ENCODE data around the gene ZGLP1.
"Not testable (repeated sequence)": the region's sequence is repeated elsewhere in the genome, so short reads cannot be mapped to it uniquely, and the experiment has no call there.

ZGLP1 gene

GRCh38 chr19:10293637-10294367, 15.8 kb downstream of the ZGLP1 start:
- no peak for DNase-seq (ENCODE audit: low spot score)

GRCh38 chr19:10292789-10293636, 16.6 kb downstream of the ZGLP1 start:
- no peak for DNase-seq (ENCODE audit: low spot score)

- peak; percentile 88 for DNase-seq (ENCODE audit: low spot score)
These were observed 17.3 kb downstream of the ZGLP1 start for GRCh38 chr19:10292206-10292788.

GRCh38 chr19:10291554-10292205, 17.9 kb downstream of the ZGLP1 start:
- DNase-seq (ENCODE audit: low spot score) = no peak

- DNase-seq (ENCODE audit: low spot score) = peak; percentile 55
These were observed 18.6 kb downstream of the ZGLP1 start for GRCh38 chr19:10290876-10291553.

GRCh38 chr19:10290357-10290875, 19.2 kb downstream of the ZGLP1 start:
- no peak for DNase-seq (ENCODE audit: low spot score)

- no peak for DNase-seq (ENCODE audit: low spot score)
These were observed 19.7 kb downstream of the ZGLP1 start, which contains the start of gene ICAM5 for GRCh38 chr19:10289836-10290356. Gene ICAM5, plus strand, starts transcription at chr19:10289952. Its CDS starts 92 bp downstream, at chr19:10290044.

- DNase-seq (ENCODE audit: low spot score) = peak; percentile 60
These were observed 20.3 kb downstream of the ZGLP1 start for GRCh38 chr19:10289167-10289835.

- peak; percentile 84 for DNase-seq (ENCODE audit: low spot score)
These were observed 20.9 kb downstream of the ZGLP1 start for GRCh38 chr19:10288662-10289166.

GRCh38 chr19:10286803-10287737, 22.5 kb downstream of the ZGLP1 start, which contains the start of gene ICAM4:
Gene ICAM4, plus strand, starts transcription at chr19:10286955. Its CDS starts 58 bp downstream, at chr19:10287013.
- DNase-seq (ENCODE audit: low spot score) = peak; percentile 50

- DNase-seq (ENCODE audit: low spot score) = no peak
These were observed 24.2 kb downstream of the ZGLP1 start for GRCh38 chr19:10285393-10285792.

GRCh38 chr19:10284960-10285278, 24.7 kb downstream of the ZGLP1 start:
- no peak for DNase-seq (ENCODE audit: low spot score)

- DNase-seq (ENCODE audit: low spot score) = no peak
These were observed 25.3 kb downstream of the ZGLP1 start for GRCh38 chr19:10284065-10284959.

GRCh38 chr19:10283301-10284064, 26.1 kb downstream of the ZGLP1 start:
- DNase-seq (ENCODE audit: low spot score) = no peak

GRCh38 chr19:10282043-10282442, 27.6 kb downstream of the ZGLP1 start:
- DNase-seq (ENCODE audit: low spot score) = not testable (repeated sequence)

- DNase-seq (ENCODE audit: low spot score) = no peak
These were observed 29.7 kb downstream of the ZGLP1 start for GRCh38 chr19:10279737-10280442.

GRCh38 chr19:10278935-10279334, 30.7 kb downstream of the ZGLP1 start:
- no peak for DNase-seq (ENCODE audit: low spot score)
